H1 (cell line): ENCODE results near the gene MAGI1. TPM values are rescaled to one million over a fixed set of nuclear protein-coding genes. Genes with fewer than 3 reads are reported as not detected.

Experiments used
- CTCF ChIA-PET: fragments of 300-600 bp; sonication (Branson Sonifier 250); formaldehyde crosslinking; loops from one replicate; lab custom pipeline; 2021; ENCODE audit not compliant: partially characterized antibody; lab: Charles Lee
- POLR2A ChIA-PET: fragments of 300-600 bp; sonication (Branson Sonifier 250); formaldehyde crosslinking; loops from one replicate; lab custom pipeline; 2021; ENCODE audit warnings: inconsistent platforms; ENCODE audit not compliant: partially characterized antibody; lab: Charles Lee
- DNase-seq, 2 experiments: peaks; one replicate each; pipeline versions ENCODE4 v3.0.0 to v3.0.0-alpha.2; 2010 to 2022; ENCODE audit warnings: low spot score in 2 of 2, low read depth in 1 of 2, mixed read lengths in 1 of 2
- FAIRE-seq: peaks from 2 replicates; lab custom pipeline; 2011; peaks lifted over from hg19 to GRCh38; lab: Jason Lieb, UNC
- H2AFZ ChIP-seq: 2 replicates; pipeline ENCODE4 v1.8.1; 2012; ENCODE audit warnings: low read length, inconsistent platforms
- H2AK5ac ChIP-seq: 2 replicates; pipeline ENCODE4 v1.6.1; 2013; ENCODE audit warnings: low read depth, low read length
- H2BK120ac ChIP-seq: replicated peaks from 2 replicates; pipeline ENCODE3; 2013; ENCODE audit warnings: low read depth, low read length, inconsistent platforms
- H2BK12ac ChIP-seq: 2 replicates; pipeline ENCODE4 v1.6.1; 2013; ENCODE audit warnings: low read depth, low read length
- H2BK15ac ChIP-seq: 2 replicates; pipeline ENCODE4 v1.6.1; 2013; ENCODE audit warnings: low read length
- H2BK20ac ChIP-seq: 2 replicates; pipeline ENCODE4 v1.6.1; 2013; ENCODE audit warnings: low read length
- H2BK5ac ChIP-seq: 2 replicates; pipeline ENCODE4 v1.6.1; 2013; ENCODE audit warnings: low read depth, low read length
- H3K14ac ChIP-seq: 2 replicates; pipeline ENCODE4 v1.6.1; 2013; ENCODE audit warnings: inconsistent platforms; ENCODE audit not compliant: insufficient read length
- H3K18ac ChIP-seq: 2 replicates; pipeline ENCODE4 v1.6.1; 2013; ENCODE audit warnings: low read length; ENCODE audit errors: extremely low read depth
- H3K23ac ChIP-seq: 2 replicates; pipeline ENCODE4 v1.6.1; 2013; ENCODE audit warnings: inconsistent platforms; ENCODE audit not compliant: insufficient read length
- H3K23me2 ChIP-seq: 2 replicates; pipeline ENCODE4 v1.6.1; 2013; ENCODE audit warnings: low read depth, low read length
- H3K27ac ChIP-seq: 2 replicates; pipeline ENCODE4 v1.6.1; 2011; ENCODE audit warnings: low read depth, low read length, inconsistent platforms
- H3K27me3 ChIP-seq, 4 experiments: replicated peaks in 1 of 4; 1 replicate in 1 of 4; 2 replicates in 3 of 4; pipeline versions ENCODE4 v1.6.1 to v1.8.1; 2011 to 2013; ENCODE audit warnings: low read length in 3 of 4, mild to moderate bottlenecking in 3 of 4, inconsistent platforms in 2 of 4, mixed read lengths in 2 of 4, moderate library complexity in 1 of 4; ENCODE audit not compliant: control insufficient read depth in 3 of 4, insufficient read depth in 3 of 4; ENCODE audit errors: extremely low read depth in 1 of 4
- H3K36me3 ChIP-seq, 4 experiments: 2 replicates each; pipeline versions ENCODE4 v1.6.1 to v1.8.1; 2011 to 2013; ENCODE audit warnings: mild to moderate bottlenecking in 4 of 4, low read length in 3 of 4, moderate library complexity in 2 of 4, control low read depth in 1 of 4, inconsistent platforms in 1 of 4; ENCODE audit not compliant: insufficient read depth in 4 of 4, control insufficient read depth in 2 of 4
- H3K4ac ChIP-seq: replicated peaks from 2 replicates; pipeline ENCODE3; 2013; ENCODE audit warnings: low read length, low read depth, mixed read lengths, inconsistent platforms; ENCODE audit not compliant: insufficient read length
- H3K4me1 ChIP-seq, 4 experiments: replicated peaks in 1 of 4; 1 replicate in 1 of 4; 2 replicates in 3 of 4; pipeline versions ENCODE4 v1.6.1 to v1.8.1; 2011 to 2013; ENCODE audit warnings: low read length in 3 of 4, inconsistent platforms in 2 of 4, mixed read lengths in 1 of 4; ENCODE audit not compliant: insufficient read depth in 4 of 4, control insufficient read depth in 3 of 4
- H3K4me2 ChIP-seq, 2 experiments: 2 replicates each; pipeline versions ENCODE4 v1.6.1 to v1.8.1; 2011 to 2013; ENCODE audit warnings: low read depth in 2 of 2, low read length in 2 of 2, control low read depth in 1 of 2, inconsistent platforms in 1 of 2, mild to moderate bottlenecking in 1 of 2; ENCODE audit not compliant: insufficient read depth in 1 of 2
- H3K4me3 ChIP-seq, 4 experiments: fragments of 200-600, 300-600 bp in 1 of 4; sonication (generic), shearing (Covaris generic), sonication (Bioruptor Twin) in 1 of 4; 2 replicates each; pipeline versions ENCODE4 v1.5.1 to v1.8.1; 2011 to 2016; ENCODE audit warnings: low read length in 4 of 4, low read depth in 3 of 4, control low read depth in 2 of 4, inconsistent platforms in 2 of 4, mild to moderate bottlenecking in 2 of 4, mixed read lengths in 1 of 4, moderate library complexity in 1 of 4; ENCODE audit not compliant: insufficient read depth in 2 of 4; ENCODE audit errors: extremely low read depth in 1 of 4
- H3K56ac ChIP-seq: replicated peaks from 2 replicates; pipeline ENCODE3; 2013; ENCODE audit warnings: low read depth, mild to moderate bottlenecking, mixed read lengths, low read length, inconsistent platforms; ENCODE audit not compliant: insufficient read length
- H3K79me1 ChIP-seq: 2 replicates; pipeline ENCODE4 v1.6.1; 2013; ENCODE audit warnings: low read depth, low read length, control low read depth
- H3K79me2 ChIP-seq, 2 experiments: 2 replicates each; pipeline versions ENCODE4 v1.6.1 to v1.8.1; 2012 to 2013; ENCODE audit warnings: low read length in 2 of 2, mild to moderate bottlenecking in 2 of 2, inconsistent platforms in 1 of 2; ENCODE audit not compliant: insufficient read depth in 2 of 2, control insufficient read depth in 1 of 2
- H3K9ac ChIP-seq, 4 experiments: replicated peaks in 1 of 4; 1 replicate in 1 of 4; 2 replicates in 3 of 4; pipeline versions ENCODE4 v1.6.1 to v1.8.1; 2011 to 2013; ENCODE audit warnings: low read depth in 3 of 4, low read length in 3 of 4, control low read depth in 2 of 4, mild to moderate bottlenecking in 2 of 4, moderate library complexity in 2 of 4, inconsistent platforms in 1 of 4; ENCODE audit errors: extremely low read depth in 1 of 4
- H3K9me3 ChIP-seq, 2 experiments: 2 replicates each; pipeline versions ENCODE4 v1.6.1 to v1.8.1; 2012 to 2013; ENCODE audit warnings: mild to moderate bottlenecking in 2 of 2, moderate library complexity in 2 of 2, control low read depth in 1 of 2, inconsistent platforms in 1 of 2, low read depth in 1 of 2, low read length in 1 of 2, mixed read lengths in 1 of 2; ENCODE audit not compliant: insufficient read depth in 2 of 2
- H4K20me1 ChIP-seq, 2 experiments: replicated peaks in 1 of 2; 2 replicates each; pipeline versions ENCODE3 to v1.8.1; 2011 to 2013; ENCODE audit warnings: inconsistent platforms in 2 of 2, low read length in 2 of 2, mild to moderate bottlenecking in 1 of 2; ENCODE audit not compliant: insufficient read depth in 2 of 2, control insufficient read depth in 1 of 2
- H4K5ac ChIP-seq: 2 replicates; pipeline ENCODE4 v1.6.1; 2013; ENCODE audit warnings: low read length, low read depth, mixed read lengths, inconsistent platforms; ENCODE audit not compliant: insufficient read length
- H4K8ac ChIP-seq: 2 replicates; pipeline ENCODE4 v1.8.0; 2013; ENCODE audit warnings: mild to moderate bottlenecking, moderate library complexity, low read length, inconsistent platforms; ENCODE audit not compliant: insufficient read depth; ENCODE audit errors: extremely low read depth
- H4K91ac ChIP-seq: replicated peaks from 2 replicates; pipeline ENCODE3; 2013; ENCODE audit warnings: low read length, mixed read lengths, inconsistent platforms; ENCODE audit not compliant: insufficient read length
- ATF2 ChIP-seq: IDR thresholded peaks from 2 replicates; pipeline ENCODE4 v1.6.1; 2012; ENCODE audit warnings: low read length, inconsistent platforms
- BACH1 ChIP-seq: IDR thresholded peaks from 2 replicates; pipeline ENCODE4 v1.6.1; 2012; ENCODE audit warnings: low read length, improper control_type of control experiment
- BCL11A ChIP-seq, 2 experiments: IDR thresholded peaks; one replicate each; pipeline ENCODE4 v1.6.1; 2011; ENCODE audit warnings: low read depth in 2 of 2, low read length in 2 of 2, mild to moderate bottlenecking in 2 of 2
- BRCA1 ChIP-seq: IDR thresholded peaks from 2 replicates; pipeline ENCODE4 v1.6.1; 2012; ENCODE audit warnings: low read depth, low read length, improper control_type of control experiment
- CREB1 ChIP-seq: IDR thresholded peaks from 2 replicates; pipeline ENCODE4 v1.6.1; 2012; ENCODE audit warnings: inconsistent platforms
- CTCF ChIP-seq, 3 experiments: IDR thresholded peaks; 1 replicate in 2 of 3; 2 replicates in 1 of 3; pipeline versions ENCODE4 v1.5.1 to v1.6.1; 2011; ENCODE audit warnings: low read length in 3 of 3, mild to moderate bottlenecking in 3 of 3, inconsistent platforms in 2 of 3, low read depth in 1 of 3, moderate library complexity in 1 of 3; ENCODE audit not compliant: insufficient read depth in 1 of 3; ENCODE audit errors: control extremely low read depth in 1 of 3
- KDM1A ChIP-seq: fragments of 200-600, 300-600 bp; sonication (generic); IDR thresholded peaks from 2 replicates; pipeline ENCODE4 v1.7.1; 2016; ENCODE audit warnings: mild to moderate bottlenecking, low read length, borderline replicate concordance
- RBBP5 ChIP-seq: IDR thresholded peaks from 2 replicates; pipeline ENCODE4 v1.7.1; 2012; ENCODE audit warnings: low read depth, mild to moderate bottlenecking, inconsistent platforms, low read length, moderate library complexity, borderline replicate concordance
- WGBS, 2 experiments: shearing (Covaris generic) in 1 of 2; methylation state at CpG; one replicate each; pipeline versions ENCODE4 v1.1.6 to v1.1.7; 2013 to 2015; ENCODE audit warnings: low lambda C conversion rate in 2 of 2, mixed read lengths in 2 of 2, inconsistent platforms in 1 of 2, low coverage in 1 of 2, missing lambda C conversion rate in 1 of 2; ENCODE audit not compliant: insufficient replicate concordance in 2 of 2, insufficient coverage in 1 of 2, insufficient read length in 1 of 2; ENCODE audit errors: extremely low coverage in 1 of 2, missing lambda C conversion rate in 1 of 2; 5-methylcytosine and 5-hydroxymethylcytosine counted together
- polyA plus RNA-seq, 7 experiments: library from polyadenylated mRNA; depleted of rRNA in 3 of 7; stranded (reverse) in 5 of 7; unstranded in 2 of 7; fragments of >200 nt in 5 of 7; fragments of 200-250 nt in 2 of 7; gene quantifications; 1 replicate in 5 of 7; 2 replicates in 1 of 7; 4 replicates in 1 of 7; pipeline versions ENCODE4 v1.2.1 to v1.2.3, GENCODE V29; 2011 to 2013; ENCODE audit warnings: missing spikeins in 2 of 7, mixed read lengths in 2 of 7
- total RNA-seq: library from RNA; stranded (reverse); fragmentation: NEBNext Ultra II Directional; extraction: Animal tissue kit (Norgen Biotek cat#: 25700); gene quantifications from 2 replicates; pipeline ENCODE4 v1.2.1, GENCODE V29; 2021

The MAGI1 gene
- total and polyA plus RNA-seq, 2 of the 8 experiments (the other 6 are each of a cell fraction or from before 2014, with no cell fraction given): 19.8 to 78.0 TPM

- ChIA-PET CTCF (interaction anchor here (0.6 to 3.6 kb wide), 45 partner anchors 8 to 911 kb away, joined by 3 to 17 read pairs (median 4); no protein-coding TSS in a partner anchor), POLR2A (interaction anchor here (1.1 to 1.3 kb wide), 2 partner anchors 10 to 158 kb away, joined by 3 to 7 read pairs; no protein-coding TSS in a partner anchor)
- Histone ChIP-seq H3K14ac (no peak overlapping the region), H2BK12ac (no peak overlapping the region), H3K9ac (no peak overlapping the region), H3K79me1 (no peaks in the 10 kb centered on the region), H3K4ac (no peak overlapping the region), H3K18ac (no peak overlapping the region), H4K5ac (no peak overlapping the region), H2BK5ac (no peak overlapping the region), H3K36me3 (peaks cover 3 to 54% (median 20%) of the 10 kb centered on the region in 4 experiments; a peak in 7 of 8 replicates), H3K56ac (no peak overlapping the region), H4K8ac (no peak overlapping the region), H2BK20ac (no peak overlapping the region), H4K20me1 (no peaks in the 10 kb centered on the region), H3K27ac (no peak overlapping the region), H2BK120ac (no peak overlapping the region), H4K91ac (no peak overlapping the region), H2AK5ac (no peak overlapping the region), H3K23me2 (no peaks in the 10 kb centered on the region; the same call in 1 of the 2 replicates), H3K4me2 (no peak overlapping the region), H2AFZ (no peak overlapping the region), H3K79me2 (no peaks in the 10 kb centered on the region), H3K27me3 (no peaks in the 10 kb centered on the region), H3K23ac (no peak overlapping the region), H3K4me1 (peaks cover 0 to 3% (median 1%) of the 10 kb centered on the region in 4 experiments; a peak in 3 of 7 replicates), H3K4me3 (no peak overlapping the region), H2BK15ac (no peak overlapping the region), H3K9me3 (no peaks in the 10 kb centered on the region)
- WGBS, 2 experiments: 42% methylated on average over 6 of the region's 6 CpGs; no CpG with 5 or more reads in 1 of the 2 experiments
- FAIRE-seq: peak; percentile 62
- DNase-seq: peak; percentile 46 to 59
- TF ChIP-seq KDM1A (no peak), ATF2 (no peak), BCL11A (IDR thresholded peaks at IDR 0.05; ENCODE audit: low read depth in 2 of 2, low read length in 2 of 2) (no peak), BACH1 (no peak), BRCA1 (no peak), CREB1 (no peak), CTCF (IDR thresholded peaks at IDR 0.05; ENCODE audit: control extremely low read depth in 1 of 3, insufficient read depth in 1 of 3, low read depth in 1 of 3, low read length in 3 of 3) (peak; percentile 65 to 78 (median 69)), RBBP5 (no peak)
These were observed 599.0 kb downstream of the MAGI1 start for GRCh38 chr3:65439641-65440284.
